HL-60/S4 treated with phorbol 12-myristate 13-acetate at 8.2 ng/mL for 4 days and 3 days (cell line): ENCODE results near the gene MRPL4.

Experiments
- in situ Hi-C: fragments of 300-500 bp; cut with MboI; formaldehyde crosslinking; loops from 2 replicates; pipeline ENCODE4 v1.15.0; 2022; ENCODE audit warnings: low sequenced_read_pairs

The MRPL4 gene

DNA sequence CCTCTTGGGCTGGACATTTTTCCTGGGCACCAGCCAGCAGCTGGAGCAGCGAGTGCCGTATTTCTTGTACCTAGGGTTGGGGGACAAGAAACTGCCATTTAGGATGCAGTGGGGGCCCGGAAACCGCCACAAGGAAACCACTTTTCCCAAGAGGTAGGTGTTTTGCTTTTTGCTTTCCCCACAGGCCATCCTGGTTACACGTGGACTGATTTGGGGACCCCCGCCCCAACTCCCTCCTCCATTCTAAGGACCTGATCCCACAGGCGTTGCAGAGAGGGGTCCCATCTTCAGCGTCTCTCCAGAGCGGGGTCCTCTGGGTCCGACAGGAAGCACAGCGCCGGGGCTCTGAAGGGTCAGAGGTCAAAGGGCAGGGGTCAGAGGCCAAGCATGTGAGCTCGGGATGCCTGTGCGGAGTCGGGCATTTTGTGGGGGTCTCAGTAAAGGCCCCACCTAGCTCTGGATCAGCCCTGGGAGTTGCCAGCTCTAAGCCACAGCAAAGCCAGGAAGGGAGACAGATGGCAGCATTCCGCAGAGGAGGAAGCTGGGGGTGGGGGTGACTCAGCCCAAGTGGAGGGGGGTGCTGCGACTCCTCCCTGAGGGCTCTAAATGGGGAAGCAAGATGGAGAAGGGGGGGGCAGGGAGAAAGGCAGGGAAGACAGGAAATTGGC is 53.3 kb downstream of the MRPL4 start:
- in situ Hi-C loops, result no loop called here

- in situ Hi-C loops, result no loop called here
Measured at GRCh38 chr19:10306327-10306726, 54.3 kb downstream of the MRPL4 start.

- in situ Hi-C loops, result no loop called here
Measured at GRCh38 chr19:10309423-10309822, 57.4 kb downstream of the MRPL4 start, which contains the start of gene ZGLP1. Gene ZGLP1 (minus strand): TSS chr19:10309815.
